OCI-LY1 (cell line): Measurements from ENCODE around the gene POLE.

Source experiments
- EZH2 ChIP-seq: fragments of 200-600 bp; sonication (generic), shearing (Covaris generic); IDR thresholded peaks from 2 replicates; pipeline ENCODE4 v1.8.0; 2017; ENCODE audit warnings: borderline replicate concordance, mixed run types, mild to moderate bottlenecking, antibody characterized with exemption, low read length, moderate library complexity, mixed read lengths
- TF ChIP-seq, protein P1 (sequence below): fragments of 200-600 bp; sonication (generic), shearing (Covaris generic); IDR thresholded peaks from 2 replicates; pipeline ENCODE4 v1.5.1; 2017; ENCODE audit warnings: mild to moderate bottlenecking, antibody characterized with exemption, low read length, moderate library complexity, mixed read lengths

DNA sequence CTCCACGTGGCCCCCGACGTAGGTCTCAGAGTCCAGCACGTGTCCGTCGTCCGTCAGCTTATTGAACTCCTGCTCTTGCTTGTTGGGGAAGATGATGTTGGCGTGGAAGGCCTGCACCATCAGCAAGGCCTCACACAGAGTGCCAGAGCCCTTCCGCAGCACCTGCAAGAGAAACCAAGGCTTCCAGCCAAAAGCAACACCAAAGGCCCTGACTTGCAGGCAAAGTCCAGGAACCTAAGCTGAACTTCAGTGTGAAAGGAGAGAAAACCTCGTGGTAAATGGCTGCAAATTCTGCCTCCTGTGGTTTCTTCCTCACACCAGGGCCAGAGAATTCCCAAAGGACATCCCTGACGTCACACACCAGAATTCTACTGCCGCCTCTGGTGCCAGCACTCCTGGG lies 14.5 kb downstream of the POLE start:
- TF ChIP-seq, protein P1, sequence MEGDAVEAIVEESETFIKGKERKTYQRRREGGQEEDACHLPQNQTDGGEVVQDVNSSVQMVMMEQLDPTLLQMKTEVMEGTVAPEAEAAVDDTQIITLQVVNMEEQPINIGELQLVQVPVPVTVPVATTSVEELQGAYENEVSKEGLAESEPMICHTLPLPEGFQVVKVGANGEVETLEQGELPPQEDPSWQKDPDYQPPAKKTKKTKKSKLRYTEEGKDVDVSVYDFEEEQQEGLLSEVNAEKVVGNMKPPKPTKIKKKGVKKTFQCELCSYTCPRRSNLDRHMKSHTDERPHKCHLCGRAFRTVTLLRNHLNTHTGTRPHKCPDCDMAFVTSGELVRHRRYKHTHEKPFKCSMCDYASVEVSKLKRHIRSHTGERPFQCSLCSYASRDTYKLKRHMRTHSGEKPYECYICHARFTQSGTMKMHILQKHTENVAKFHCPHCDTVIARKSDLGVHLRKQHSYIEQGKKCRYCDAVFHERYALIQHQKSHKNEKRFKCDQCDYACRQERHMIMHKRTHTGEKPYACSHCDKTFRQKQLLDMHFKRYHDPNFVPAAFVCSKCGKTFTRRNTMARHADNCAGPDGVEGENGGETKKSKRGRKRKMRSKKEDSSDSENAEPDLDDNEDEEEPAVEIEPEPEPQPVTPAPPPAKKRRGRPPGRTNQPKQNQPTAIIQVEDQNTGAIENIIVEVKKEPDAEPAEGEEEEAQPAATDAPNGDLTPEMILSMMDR = no peak
- TF ChIP-seq EZH2 = no peak
